Skeletal muscle satellite cell (primary cell): ENCODE results near the gene CHST11.

Experiments used
- H3K27me3 ChIP-seq: 2 replicates; pipeline ENCODE4 v1.7.0; 2013; ENCODE audit warnings: low read length; ENCODE audit not compliant: control insufficient read depth, insufficient read depth
- H3K36me3 ChIP-seq: 2 replicates; pipeline ENCODE4 v1.7.0; 2013; ENCODE audit warnings: mild to moderate bottlenecking, control low read depth, low read length; ENCODE audit not compliant: insufficient read depth
- H3K4me1 ChIP-seq: 2 replicates; pipeline ENCODE4 v1.7.0; 2013; ENCODE audit warnings: low read length; ENCODE audit not compliant: control insufficient read depth, insufficient read depth
- H3K4me2 ChIP-seq: 2 replicates; pipeline ENCODE4 v1.7.0; 2013; ENCODE audit warnings: mild to moderate bottlenecking, low read length
- H3K4me3 ChIP-seq: 2 replicates; pipeline ENCODE4 v1.7.0; 2013; ENCODE audit warnings: low read length
- H3K9ac ChIP-seq: 2 replicates; pipeline ENCODE4 v1.7.0; 2013; ENCODE audit warnings: mild to moderate bottlenecking, low read depth, low read length, moderate library complexity
- H3K9me3 ChIP-seq: replicated peaks from 2 replicates; pipeline ENCODE4 v1.7.0; 2013; ENCODE audit warnings: mild to moderate bottlenecking, control low read depth, low read length

Gene CHST11

GRCh38 chr12:104538056-104538455, 81.3 kb downstream of the CHST11 start:
- Histone ChIP-seq H3K9me3 (no peaks in the 10 kb centered on the region), H3K9ac (no peak overlapping the region), H3K27me3 (no peaks in the 10 kb centered on the region), H3K4me1 (peaks cover 8% of the 10 kb centered on the region), H3K4me3 (no peak overlapping the region), H3K4me2 (no peak overlapping the region), H3K36me3 (no peaks in the 10 kb centered on the region)

GRCh38 chr12:104538891-104539462, 82.2 kb downstream of the CHST11 start:
- Histone ChIP-seq H3K4me2 (no peak overlapping the region), H3K4me3 (no peak overlapping the region), H3K9me3 (no peaks in the 10 kb centered on the region), H3K4me1 (peaks cover 8% of the 10 kb centered on the region), H3K36me3 (no peaks in the 10 kb centered on the region), H3K27me3 (no peaks in the 10 kb centered on the region), H3K9ac (no peak overlapping the region)

- Histone ChIP-seq H3K4me2 (no peak overlapping the region), H3K4me3 (no peak overlapping the region), H3K4me1 (peaks cover 10% of the 10 kb centered on the region), H3K36me3 (no peaks in the 10 kb centered on the region), H3K9me3 (no peaks in the 10 kb centered on the region), H3K9ac (no peak overlapping the region), H3K27me3 (no peaks in the 10 kb centered on the region)
Observed at GRCh38 chr12:104544836-104545235, 88.1 kb downstream of the CHST11 start.

- H3K4me2 ChIP-seq, result no peak overlapping the region
- no peaks in the 10 kb centered on the region for H3K27me3 ChIP-seq
- H3K4me1 ChIP-seq, result peaks cover 7% of the 10 kb centered on the region
- H3K36me3 ChIP-seq, result no peaks in the 10 kb centered on the region
- no peak overlapping the region for H3K4me3 ChIP-seq
- H3K9me3 ChIP-seq, result no peaks in the 10 kb centered on the region
- no peak overlapping the region for H3K9ac ChIP-seq
Observed at GRCh38 chr12:104546575-104546974, 89.8 kb downstream of the CHST11 start.

DNA sequence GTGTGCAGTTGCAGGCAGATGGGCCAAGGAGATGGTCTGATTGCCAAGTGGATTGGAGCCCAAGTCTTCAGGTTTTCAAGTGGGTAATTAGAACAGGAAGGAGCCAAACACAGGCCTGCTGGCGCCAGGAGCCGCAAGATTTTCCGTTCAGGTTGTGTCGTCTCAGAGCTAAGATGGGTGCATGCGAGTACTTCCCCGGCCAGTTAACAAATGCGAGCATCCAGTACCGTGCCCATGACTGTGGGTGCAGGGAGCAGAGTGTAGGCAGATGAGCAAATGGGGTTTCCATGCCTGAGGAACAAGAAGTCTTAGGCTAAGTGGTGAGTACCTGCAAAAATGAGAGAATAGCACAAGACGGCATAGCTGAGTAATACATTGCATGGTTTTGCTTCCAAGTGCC, 90.5 kb downstream of the CHST11 start:
- no peak overlapping the region for H3K9ac ChIP-seq
- no peak overlapping the region for H3K4me2 ChIP-seq
- H3K27me3 ChIP-seq, result no peaks in the 10 kb centered on the region
- no peak overlapping the region for H3K4me3 ChIP-seq
- no peaks in the 10 kb centered on the region for H3K9me3 ChIP-seq
- H3K4me1 ChIP-seq, result peaks cover 7% of the 10 kb centered on the region
- H3K36me3 ChIP-seq, result no peaks in the 10 kb centered on the region

DNA sequence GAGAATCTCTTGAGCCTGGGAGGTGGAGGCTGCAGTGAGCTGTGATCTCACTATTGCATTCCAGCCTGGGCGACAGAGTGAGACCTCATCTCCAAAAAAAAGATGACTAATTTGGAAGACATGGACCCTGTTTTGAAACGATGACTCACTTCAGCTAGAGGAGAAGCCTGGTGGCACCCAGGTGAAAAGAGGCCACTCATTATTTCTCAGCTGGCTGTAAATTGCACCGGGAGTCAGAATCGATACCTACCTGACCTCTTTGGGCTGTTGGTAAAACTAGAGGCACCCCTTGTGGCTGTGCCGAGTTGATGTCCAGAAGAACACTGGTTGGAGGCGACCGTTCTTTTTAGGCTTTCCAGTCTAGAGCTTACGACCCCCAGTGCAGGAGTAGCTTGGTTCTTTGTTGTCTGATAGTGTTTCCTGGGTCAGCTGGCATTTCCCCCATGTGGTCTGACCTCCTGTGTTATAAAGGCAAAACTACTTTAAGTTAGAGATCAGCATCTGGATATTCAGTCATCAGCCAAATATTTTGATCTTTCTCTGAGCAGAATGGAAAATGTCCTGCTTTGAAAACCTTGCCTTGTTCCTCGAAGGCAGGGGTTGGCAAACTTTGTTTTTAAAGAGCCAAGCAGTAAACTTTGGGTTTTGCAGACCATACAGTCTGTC, 93.2 kb downstream of the CHST11 start:
- Histone ChIP-seq H3K4me1 (peaks cover 7% of the 10 kb centered on the region), H3K9ac (no peak overlapping the region), H3K36me3 (no peaks in the 10 kb centered on the region), H3K4me3 (no peak overlapping the region), H3K9me3 (no peaks in the 10 kb centered on the region), H3K27me3 (no peaks in the 10 kb centered on the region), H3K4me2 (no peak overlapping the region)

- peaks cover 7% of the 10 kb centered on the region for H3K4me1 ChIP-seq
- H3K4me2 ChIP-seq, result no peak overlapping the region
- no peaks in the 10 kb centered on the region for H3K9me3 ChIP-seq
- no peak overlapping the region for H3K9ac ChIP-seq
- no peak overlapping the region for H3K4me3 ChIP-seq
- no peaks in the 10 kb centered on the region for H3K27me3 ChIP-seq
- no peaks in the 10 kb centered on the region for H3K36me3 ChIP-seq
Observed at GRCh38 chr12:104551313-104551931, 94.7 kb downstream of the CHST11 start.

GRCh38 chr12:104553421-104553820, 96.7 kb downstream of the CHST11 start:
- Histone ChIP-seq H3K36me3 (no peaks in the 10 kb centered on the region), H3K9me3 (no peaks in the 10 kb centered on the region), H3K4me1 (peaks cover 7% of the 10 kb centered on the region), H3K9ac (no peak overlapping the region), H3K4me2 (no peak overlapping the region), H3K4me3 (no peak overlapping the region), H3K27me3 (no peaks in the 10 kb centered on the region)

GRCh38 chr12:104555648-104556047, 98.9 kb downstream of the CHST11 start:
- H3K27me3 ChIP-seq, result no peaks in the 10 kb centered on the region
- no peak overlapping the region for H3K9ac ChIP-seq
- no peak overlapping the region for H3K4me3 ChIP-seq
- no peaks in the 10 kb centered on the region for H3K9me3 ChIP-seq
- no peak overlapping the region for H3K4me2 ChIP-seq
- H3K36me3 ChIP-seq, result no peaks in the 10 kb centered on the region
- no peaks in the 10 kb centered on the region for H3K4me1 ChIP-seq

DNA sequence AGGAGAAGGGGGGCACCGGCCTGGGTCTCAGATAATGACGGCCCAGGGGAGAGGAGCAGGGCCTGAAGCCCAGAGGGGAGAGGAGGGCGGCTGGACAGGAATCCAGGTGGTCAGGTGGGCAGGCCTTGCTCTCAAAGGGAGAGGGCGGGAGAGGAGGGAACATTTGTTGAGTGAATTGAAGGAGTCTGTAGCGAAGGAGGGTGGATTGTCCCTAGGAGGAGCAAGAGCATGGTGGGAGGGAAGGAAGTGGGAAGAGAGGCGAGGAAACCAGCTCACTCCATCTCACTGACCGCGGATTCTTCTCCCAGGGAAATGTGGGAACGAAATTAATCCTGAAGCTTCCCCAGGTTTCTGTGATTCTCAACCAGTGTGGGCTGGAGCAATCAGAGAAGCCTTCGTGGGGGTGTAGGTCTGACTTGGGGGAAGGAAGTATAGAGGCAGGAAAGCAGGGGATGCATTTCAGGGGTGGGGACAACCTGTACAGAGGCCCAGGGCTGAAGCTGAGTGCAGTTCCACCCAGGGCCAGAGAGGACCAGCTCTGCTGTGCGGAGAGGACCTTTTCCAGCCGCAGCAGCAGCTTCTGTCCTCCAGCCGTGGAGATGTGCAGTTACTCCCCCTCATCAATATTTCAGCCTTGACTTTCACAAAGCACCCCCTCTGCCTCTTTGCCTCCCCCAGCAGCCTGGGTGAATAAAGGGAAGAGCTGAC, 100.9 kb downstream of the CHST11 start:
- Histone ChIP-seq H3K36me3 (no peaks in the 10 kb centered on the region), H3K4me1 (no peaks in the 10 kb centered on the region), H3K9me3 (no peaks in the 10 kb centered on the region), H3K4me3 (no peak overlapping the region), H3K4me2 (no peak overlapping the region), H3K9ac (no peak overlapping the region), H3K27me3 (no peaks in the 10 kb centered on the region)

DNA sequence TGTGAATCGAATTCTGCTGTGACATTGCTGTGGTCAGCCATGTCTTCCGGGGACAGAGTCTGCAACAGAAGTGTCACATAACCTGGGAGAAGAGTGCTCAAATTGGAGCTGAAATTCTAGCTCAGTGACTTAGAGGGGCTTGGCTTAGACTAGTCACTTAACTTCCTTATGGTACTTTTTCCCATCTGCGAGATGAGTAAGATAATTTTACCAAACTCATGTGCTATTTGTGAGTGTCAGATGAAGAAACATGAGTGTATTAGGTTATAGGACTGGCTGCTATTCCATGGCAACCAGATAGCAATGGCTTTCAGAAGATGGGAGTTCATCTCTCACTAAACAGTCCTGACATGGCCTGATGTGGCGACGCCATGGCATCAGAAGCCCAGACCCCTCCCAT, 104.1 kb downstream of the CHST11 start:
- no peak overlapping the region for H3K4me3 ChIP-seq

More for the DNA sequence above, 104.1 kb downstream of the CHST11 start:
- no peaks in the 10 kb centered on the region for H3K9me3 ChIP-seq
- H3K4me2 ChIP-seq, result no peak overlapping the region
- no peaks in the 10 kb centered on the region for H3K36me3 ChIP-seq
- H3K9ac ChIP-seq, result no peak overlapping the region
- no peaks in the 10 kb centered on the region for H3K4me1 ChIP-seq
- no peaks in the 10 kb centered on the region for H3K27me3 ChIP-seq
